IPS DF 6.9 (cell line): ENCODE measurements around the gene MAGEB17.
A peak's percentile ranks its signal among the peaks of the same experiment; 100 is the strongest.

Source experiments
- DNase-seq: peaks from one replicate; pipeline ENCODE4 v3.0.0-alpha.2; 2013; ENCODE audit warnings: low read depth, low spot score
- H3K27ac ChIP-seq: one replicate; pipeline ENCODE4 v1.5.1; 2013; ENCODE audit warnings: low read length, control low read depth
- H3K27me3 ChIP-seq: 2 replicates; pipeline ENCODE4 v1.6.1; 2013; ENCODE audit warnings: mild to moderate bottlenecking, low read length; ENCODE audit not compliant: control insufficient read depth, insufficient read depth
- H3K36me3 ChIP-seq: 2 replicates; pipeline ENCODE4 v1.6.1; 2013; ENCODE audit warnings: low read length; ENCODE audit not compliant: control insufficient read depth, insufficient read depth
- H3K4me1 ChIP-seq: 2 replicates; pipeline ENCODE4 v1.6.1; 2013; ENCODE audit warnings: low read length; ENCODE audit not compliant: control insufficient read depth, insufficient read depth
- H3K4me3 ChIP-seq: 2 replicates; pipeline ENCODE4 v1.5.1; 2013; ENCODE audit warnings: mild to moderate bottlenecking, low read length
- H3K9me3 ChIP-seq: 2 replicates; pipeline ENCODE4 v1.6.1; 2013; ENCODE audit warnings: low read length, inconsistent platforms; ENCODE audit not compliant: control insufficient read depth, insufficient read depth
- WGBS: extraction: QIAGEN DNeasy Blood & Tissue Kit; methylation state at CpG from one replicate; pipeline ENCODE4 v1.1.7; 2013; ENCODE audit warnings: mixed read lengths, missing lambda C conversion rate; ENCODE audit not compliant: insufficient read length, insufficient coverage; 5-methylcytosine and 5-hydroxymethylcytosine counted together

The MAGEB17 gene

DNA sequence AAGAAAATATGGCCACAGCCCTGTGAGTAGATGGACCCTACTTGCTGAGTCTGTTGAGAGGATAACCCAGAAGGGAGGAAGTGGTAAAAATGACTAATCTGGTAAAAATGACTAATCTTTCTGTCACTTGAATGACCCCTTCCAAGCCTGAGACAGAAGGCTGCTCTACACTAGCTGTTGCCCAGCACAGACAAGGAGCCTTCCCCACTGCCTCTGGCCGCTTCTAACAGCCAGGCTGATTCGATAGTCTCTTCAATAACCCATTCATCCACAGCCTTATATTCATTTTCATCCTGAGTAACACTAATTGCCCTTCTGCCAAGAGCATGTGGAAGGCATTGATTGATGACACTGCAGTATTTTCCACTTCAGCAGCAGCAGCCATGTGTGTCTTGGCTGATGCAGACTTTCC, 18.4 kb downstream of the MAGEB17 start:
- no peaks in the 10 kb centered on the region for H3K27me3 ChIP-seq
- no peak for DNase-seq
- peak overlapping the region; percentile 92 for H3K27ac ChIP-seq
- H3K9me3 ChIP-seq, result no peaks in the 10 kb centered on the region
- no CpG with 5 or more reads among the region's 2 CpGs for WGBS
- H3K4me1 ChIP-seq, result peaks cover 1% of the 10 kb centered on the region; the same call in 1 of the 2 replicates
- no peak overlapping the region for H3K4me3 ChIP-seq
- no peaks in the 10 kb centered on the region for H3K36me3 ChIP-seq

DNA sequence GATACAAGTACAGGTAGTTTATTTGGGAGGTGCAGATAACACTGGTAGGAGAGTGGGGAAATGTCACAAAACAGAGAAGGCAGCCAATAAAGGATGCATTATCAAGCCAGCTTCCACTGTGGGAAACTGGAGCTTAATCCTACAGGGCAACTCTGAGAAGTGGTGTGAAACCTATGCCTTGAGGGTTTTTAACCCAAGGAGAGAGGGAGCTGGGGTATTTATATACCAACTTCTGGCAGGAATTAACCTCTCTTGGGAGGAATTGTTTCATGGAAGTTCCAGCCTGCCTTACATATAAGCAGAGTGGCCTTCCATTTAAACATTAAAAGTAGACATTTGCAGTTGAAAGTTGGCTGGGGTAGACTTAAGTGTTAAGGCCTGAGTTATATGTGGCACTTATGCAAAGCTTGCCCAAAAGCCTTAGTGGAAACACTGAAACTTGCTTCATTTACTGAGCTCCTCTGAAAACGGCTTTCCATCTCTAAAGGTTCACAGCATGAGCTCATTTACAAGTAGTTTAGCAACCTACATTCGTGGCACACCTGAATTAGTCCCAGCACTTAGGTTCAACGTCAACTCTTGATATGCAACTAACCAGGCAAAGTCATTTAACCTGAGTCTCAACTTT, 19.2 kb downstream of the MAGEB17 start:
- Histone ChIP-seq H3K4me1 (peaks cover 1% of the 10 kb centered on the region; the same call in 1 of the 2 replicates), H3K9me3 (no peaks in the 10 kb centered on the region), H3K36me3 (no peaks in the 10 kb centered on the region), H3K27ac (peak overlapping the region; percentile 92), H3K4me3 (no peak overlapping the region), H3K27me3 (no peaks in the 10 kb centered on the region)
- DNase-seq, result peak; percentile 45
- WGBS, result no CpG with 5 or more reads among the region's 3 CpGs

DNA sequence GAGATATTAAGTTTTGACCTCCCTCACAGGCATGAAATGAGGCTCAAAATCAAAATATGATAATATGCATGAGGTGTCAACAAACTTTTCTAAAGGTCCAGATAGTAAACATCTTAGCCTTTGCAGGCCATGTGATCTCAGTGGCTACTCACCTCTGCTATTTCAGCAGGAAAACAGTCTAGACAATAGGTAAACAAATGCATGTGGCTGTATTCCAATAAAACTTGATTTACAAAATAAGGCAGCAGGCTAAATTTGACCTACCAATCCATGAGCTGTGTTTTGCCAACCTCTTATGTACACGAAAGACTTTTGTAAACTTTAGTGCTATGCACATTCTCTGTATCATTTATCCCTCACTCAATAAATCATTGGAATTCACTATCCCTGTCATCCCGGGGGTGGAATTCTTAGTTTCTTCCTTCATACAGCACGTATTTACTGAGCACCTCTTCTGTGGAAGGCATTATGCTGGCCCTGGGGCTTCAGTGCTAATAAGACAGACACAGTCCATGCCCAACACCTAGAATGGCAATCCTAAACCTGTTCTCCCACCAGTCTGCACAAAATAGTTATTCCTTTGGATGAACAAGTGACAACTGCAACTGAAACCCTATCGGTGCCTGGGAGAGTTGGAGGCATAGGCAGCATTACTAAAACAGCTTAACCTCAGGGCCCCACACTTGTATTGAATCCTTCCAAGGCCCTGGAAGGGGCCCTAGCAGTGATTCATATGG, 19.9 kb downstream of the MAGEB17 start:
- Histone ChIP-seq H3K9me3 (no peaks in the 10 kb centered on the region), H3K27ac (no peak overlapping the region), H3K4me3 (no peak overlapping the region), H3K36me3 (no peaks in the 10 kb centered on the region), H3K27me3 (no peaks in the 10 kb centered on the region), H3K4me1 (peaks cover 1% of the 10 kb centered on the region; the same call in 1 of the 2 replicates)
- no peak for DNase-seq
- no CpG with 5 or more reads among the region's 4 CpGs for WGBS

DNA sequence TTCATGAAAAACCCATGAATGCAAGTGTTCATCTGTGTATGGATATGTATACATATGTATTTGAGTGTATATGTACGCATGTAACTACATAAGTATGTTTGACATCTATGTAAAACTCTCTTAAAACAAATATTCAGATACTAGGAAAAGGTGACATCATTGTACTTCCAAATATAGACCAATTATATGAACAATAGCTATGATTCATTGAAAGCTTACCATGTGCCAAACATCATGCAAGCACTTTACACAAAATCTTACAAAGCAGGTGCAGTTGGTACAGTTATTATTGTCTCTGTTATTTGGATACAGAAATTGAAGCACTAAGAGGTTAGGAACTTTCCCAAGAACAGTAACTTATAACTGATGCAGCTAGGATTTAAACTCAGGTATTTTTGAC, 21.4 kb downstream of the MAGEB17 start:
- Histone ChIP-seq H3K4me3 (no peak overlapping the region), H3K4me1 (peaks cover 1% of the 10 kb centered on the region; the same call in 1 of the 2 replicates), H3K9me3 (no peaks in the 10 kb centered on the region), H3K27ac (no peak overlapping the region), H3K27me3 (no peaks in the 10 kb centered on the region), H3K36me3 (no peaks in the 10 kb centered on the region)
- DNase-seq, result no peak
- WGBS, result no CpG with 5 or more reads among the region's 1 CpG

DNA sequence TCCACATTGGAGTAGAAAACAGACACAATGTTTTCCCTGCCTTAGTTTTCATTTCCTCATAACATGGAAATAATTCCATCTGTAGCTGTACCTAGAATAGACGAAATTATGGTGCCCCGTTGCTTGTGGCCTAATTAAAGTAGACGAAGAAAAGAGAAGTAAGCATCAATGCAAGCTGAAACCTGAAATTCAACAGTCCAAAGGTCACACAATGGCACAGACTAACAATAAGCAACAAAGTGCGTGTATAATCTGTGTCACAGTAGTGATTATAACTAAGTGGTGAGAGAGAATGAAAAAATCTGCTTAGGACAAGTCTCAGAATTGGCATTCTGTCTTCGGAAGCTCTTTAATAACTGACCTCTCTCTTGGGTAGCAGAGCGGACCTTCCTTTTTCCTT, 24.3 kb downstream of the MAGEB17 start:
- no peak overlapping the region for H3K27ac ChIP-seq
- no peak for DNase-seq
- no peak overlapping the region for H3K4me3 ChIP-seq
- WGBS, result no CpG with 5 or more reads among the region's 6 CpGs
- no peaks in the 10 kb centered on the region for H3K9me3 ChIP-seq
- no peaks in the 10 kb centered on the region; the same call in 1 of the 2 replicates for H3K4me1 ChIP-seq
- no peaks in the 10 kb centered on the region for H3K36me3 ChIP-seq
- no peaks in the 10 kb centered on the region for H3K27me3 ChIP-seq

DNA sequence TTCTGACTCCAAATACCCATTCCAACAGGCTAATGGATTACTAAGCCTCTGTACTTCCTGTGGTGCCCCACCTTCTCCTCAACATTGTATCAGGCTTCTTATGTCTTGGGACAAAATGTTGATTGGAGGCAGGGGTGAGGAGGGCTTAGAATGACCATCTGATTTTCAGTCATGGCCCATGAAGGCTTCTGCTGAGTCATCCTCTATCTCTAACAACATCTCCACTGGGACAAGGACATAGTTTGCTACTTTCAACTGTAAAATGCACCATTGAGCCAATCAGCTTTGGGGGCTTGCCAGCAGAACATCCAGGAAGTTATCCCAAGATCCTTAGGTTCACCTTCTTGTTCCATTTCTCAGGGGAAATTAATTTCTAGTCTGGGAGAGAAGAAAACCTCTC, 29.5 kb downstream of the MAGEB17 start:
- Histone ChIP-seq H3K4me3 (no peak overlapping the region), H3K4me1 (peaks cover 1% of the 10 kb centered on the region; the same call in 1 of the 2 replicates), H3K27ac (no peak overlapping the region), H3K36me3 (no peaks in the 10 kb centered on the region), H3K27me3 (no peaks in the 10 kb centered on the region), H3K9me3 (no peaks in the 10 kb centered on the region)
- no peak for DNase-seq

DNA sequence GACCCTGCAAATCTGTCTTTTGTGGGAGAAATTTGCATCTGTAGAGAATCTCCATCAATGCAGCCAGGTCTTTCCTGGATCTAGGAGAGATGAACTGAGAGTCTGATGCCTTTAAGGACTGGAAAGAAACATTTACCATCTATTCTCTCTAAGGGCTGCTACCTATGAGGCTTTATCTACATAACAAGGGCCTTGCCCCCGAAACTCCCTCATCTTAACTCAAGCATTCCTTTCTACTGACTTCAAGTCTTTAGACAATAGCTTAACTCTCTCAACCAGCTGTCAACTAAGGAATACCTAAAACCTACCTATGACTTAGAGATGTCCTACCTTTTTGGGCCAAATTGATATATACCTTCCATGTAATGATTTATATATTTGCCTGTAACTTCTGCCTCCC, 32.1 kb downstream of the MAGEB17 start:
- peaks cover 1% of the 10 kb centered on the region; the same call in 1 of the 2 replicates for H3K4me1 ChIP-seq

DNA sequence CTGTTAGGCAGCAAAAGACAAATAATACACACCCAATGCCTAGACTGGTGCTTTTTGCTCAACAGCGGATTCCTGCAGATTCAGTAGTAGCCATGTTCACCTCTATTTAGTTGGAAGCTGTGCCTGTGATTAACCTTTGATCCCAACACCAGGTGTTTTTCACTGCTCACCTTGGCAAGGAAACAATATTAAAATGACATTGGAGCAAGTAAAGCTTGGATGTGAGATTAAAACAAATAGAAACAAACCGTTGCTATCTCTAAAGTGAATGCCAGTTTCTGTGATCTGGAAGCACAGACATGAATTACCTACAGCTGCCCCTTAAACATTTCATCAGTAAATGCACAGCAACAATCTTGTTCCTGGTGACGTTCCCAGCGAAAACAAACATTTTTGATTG, 35.7 kb downstream of the MAGEB17 start:
- H3K9me3 ChIP-seq, result no peaks in the 10 kb centered on the region
- WGBS, result no CpG with 5 or more reads among the region's 4 CpGs
- no peak overlapping the region for H3K27ac ChIP-seq
- H3K4me1 ChIP-seq, result no peaks in the 10 kb centered on the region
- no peak for DNase-seq
- no peak overlapping the region for H3K4me3 ChIP-seq
- no peaks in the 10 kb centered on the region for H3K27me3 ChIP-seq
- no peaks in the 10 kb centered on the region for H3K36me3 ChIP-seq

More for the DNA sequence above, 32.1 kb downstream of the MAGEB17 start:
- Histone ChIP-seq H3K9me3 (no peaks in the 10 kb centered on the region), H3K36me3 (no peaks in the 10 kb centered on the region), H3K27me3 (no peaks in the 10 kb centered on the region), H3K4me3 (no peak overlapping the region), H3K27ac (no peak overlapping the region)
- WGBS, result no CpG with 5 or more reads among the region's 1 CpG
- DNase-seq, result peak; percentile 22

DNA sequence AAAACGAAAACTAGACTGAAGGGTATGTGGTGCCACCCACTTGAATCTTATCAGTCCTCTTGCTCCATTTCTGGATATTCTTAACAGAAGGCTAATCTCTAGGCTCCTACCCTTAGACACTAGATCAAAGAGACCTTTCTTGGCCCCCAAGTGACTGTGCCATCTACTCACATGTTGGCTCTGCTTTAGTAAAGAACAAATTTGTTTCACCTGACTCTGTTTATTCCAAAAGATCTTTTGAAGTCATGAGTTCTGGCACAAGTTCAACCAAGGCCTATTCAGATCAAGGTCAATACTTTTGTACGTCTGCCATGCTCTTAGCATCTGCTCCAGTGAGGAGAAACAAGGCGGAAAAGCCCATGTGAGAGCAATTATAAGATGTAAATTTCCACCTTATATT, 37.3 kb downstream of the MAGEB17 start:
- no CpG with 5 or more reads among the region's 3 CpGs for WGBS
- no peaks in the 10 kb centered on the region for H3K36me3 ChIP-seq
- no peaks in the 10 kb centered on the region for H3K4me1 ChIP-seq
- no peaks in the 10 kb centered on the region for H3K27me3 ChIP-seq
- no peak overlapping the region for H3K4me3 ChIP-seq
- no peak for DNase-seq
- no peaks in the 10 kb centered on the region for H3K9me3 ChIP-seq
- H3K27ac ChIP-seq, result no peak overlapping the region

DNA sequence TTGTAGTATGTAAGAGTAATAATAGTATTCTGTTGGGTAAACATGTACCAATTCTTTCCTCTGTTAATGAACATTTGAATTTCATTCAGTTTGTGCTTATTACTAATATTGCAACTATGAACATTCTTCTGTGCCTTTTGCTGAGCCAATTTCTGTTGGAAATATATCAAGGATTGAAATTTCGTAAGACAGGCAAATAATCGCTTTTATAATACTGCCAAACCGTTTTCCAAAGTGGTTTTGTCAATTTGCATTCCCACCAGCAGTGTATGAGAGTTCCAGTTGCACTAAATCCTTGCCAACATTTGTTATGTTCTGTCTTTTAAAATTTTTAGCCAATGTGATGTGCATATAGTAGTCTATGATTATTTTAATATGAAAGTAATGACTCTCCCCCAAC, 38.6 kb downstream of the MAGEB17 start:
- no peak overlapping the region for H3K4me3 ChIP-seq
- WGBS, result no CpG with 5 or more reads among the region's 3 CpGs
- DNase-seq, result no peak
- H3K4me1 ChIP-seq, result no peaks in the 10 kb centered on the region
- H3K27me3 ChIP-seq, result no peaks in the 10 kb centered on the region
- H3K36me3 ChIP-seq, result no peaks in the 10 kb centered on the region
- H3K27ac ChIP-seq, result no peak overlapping the region
- no peaks in the 10 kb centered on the region for H3K9me3 ChIP-seq

DNA sequence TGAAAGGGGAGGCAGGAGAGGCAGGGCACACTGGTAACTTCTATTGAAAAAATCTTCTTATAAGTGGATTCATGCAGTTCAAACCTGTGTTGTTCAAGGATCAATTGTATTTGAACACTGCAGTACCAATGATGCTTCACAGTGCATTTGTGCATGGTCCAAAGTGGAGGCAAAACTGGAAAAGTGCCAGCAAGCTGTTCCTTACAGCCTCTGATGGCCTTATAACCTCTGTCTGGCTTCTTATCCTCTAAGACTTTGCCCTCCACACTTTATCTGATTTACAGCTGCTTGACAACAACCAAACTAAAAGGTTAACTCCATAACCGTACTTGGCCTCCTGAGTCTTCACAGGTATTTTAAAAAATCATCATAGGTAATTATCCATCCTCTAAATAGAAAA, 40.4 kb downstream of the MAGEB17 start:
- H3K9me3 ChIP-seq, result no peaks in the 10 kb centered on the region
- no peak overlapping the region for H3K27ac ChIP-seq
- H3K4me3 ChIP-seq, result no peak overlapping the region
- no CpG with 5 or more reads among the region's 1 CpG for WGBS
- no peaks in the 10 kb centered on the region; the same call in 1 of the 2 replicates for H3K4me1 ChIP-seq
- DNase-seq, result no peak
- no peaks in the 10 kb centered on the region for H3K36me3 ChIP-seq
- no peaks in the 10 kb centered on the region for H3K27me3 ChIP-seq
